ENCODE results near the gene XPOT.
"Not testable (repeated sequence)": the region's sequence is repeated elsewhere in the genome, so short reads cannot be mapped to it uniquely, and the experiment has no call there.

The XPOT gene

GRCh38 chr12:64403707-64404469 is at the start of gene XPOT:
XPOT (plus strand) TSS chr12:64404392; CDS start chr12:64410036, 5,644 bp downstream.
- TF ChIP-seq ZFX (IDR thresholded peaks at IDR 0.05): no peak
- no peak for TF ChIP-seq CTCF (conservative IDR thresholded peaks at IDR 0.05)
- peak within 1 kb of the TSS; percentile 100 for H3K27ac ChIP-seq

GRCh38 chr12:64356209-64356608 is 48.0 kb upstream of the XPOT start:
- not testable (repeated sequence) for H3K27ac ChIP-seq

- not testable (repeated sequence) for H3K27ac ChIP-seq
Measured at GRCh38 chr12:64361173-64361572, 43.0 kb upstream of the XPOT start.

- no peak overlapping the region for H3K27ac ChIP-seq
- TF ChIP-seq ZFX (IDR thresholded peaks at IDR 0.05): no peak
- TF ChIP-seq CTCF (conservative IDR thresholded peaks at IDR 0.05): no peak
Measured at GRCh38 chr12:64362721-64363305, 41.4 kb upstream of the XPOT start.

GRCh38 chr12:64383675-64384074 is 20.5 kb upstream of the XPOT start:
- TF ChIP-seq CTCF (conservative IDR thresholded peaks at IDR 0.05): no peak
- no peak for TF ChIP-seq ZFX (IDR thresholded peaks at IDR 0.05)
- H3K27ac ChIP-seq: no peak overlapping the region

GRCh38 chr12:64385019-64385418 is 19.2 kb upstream of the XPOT start:
- TF ChIP-seq CTCF (conservative IDR thresholded peaks at IDR 0.05) (no peak), ZFX (IDR thresholded peaks at IDR 0.05) (no peak)
- H3K27ac ChIP-seq: no peak overlapping the region

- TF ChIP-seq ZFX (IDR thresholded peaks at IDR 0.05): no peak
- TF ChIP-seq CTCF (conservative IDR thresholded peaks at IDR 0.05): no peak
- H3K27ac ChIP-seq: no peak overlapping the region
Measured at GRCh38 chr12:64385468-64385867, 18.7 kb upstream of the XPOT start.

- no peak for TF ChIP-seq ZFX (IDR thresholded peaks at IDR 0.05)
- no peak for TF ChIP-seq CTCF (conservative IDR thresholded peaks at IDR 0.05)
- no peak overlapping the region for H3K27ac ChIP-seq
Measured at GRCh38 chr12:64387197-64387816, 16.9 kb upstream of the XPOT start.

Data from C4-2B (cell line).